ENCODE results near the gene DOCK3.
"Not testable (repeated sequence)": the region's sequence is repeated elsewhere in the genome, so short reads cannot be mapped to it uniquely, and the experiment has no call there.

The DOCK3 gene

GRCh38 chr3:50786631-50787030, 111.9 kb downstream of the DOCK3 start:
- DNase-seq: no peak
- Histone ChIP-seq H3K36me3 (no peaks in the 10 kb centered on the region), H3K27me3 (no peaks in the 10 kb centered on the region), H3K4me3 (ENCODE audit: low read depth, low read length) (no peak overlapping the region), H3K9me3 (no peaks in the 10 kb centered on the region), H3K4me1 (no peaks in the 10 kb centered on the region)
- TF ChIP-seq, protein P1, sequence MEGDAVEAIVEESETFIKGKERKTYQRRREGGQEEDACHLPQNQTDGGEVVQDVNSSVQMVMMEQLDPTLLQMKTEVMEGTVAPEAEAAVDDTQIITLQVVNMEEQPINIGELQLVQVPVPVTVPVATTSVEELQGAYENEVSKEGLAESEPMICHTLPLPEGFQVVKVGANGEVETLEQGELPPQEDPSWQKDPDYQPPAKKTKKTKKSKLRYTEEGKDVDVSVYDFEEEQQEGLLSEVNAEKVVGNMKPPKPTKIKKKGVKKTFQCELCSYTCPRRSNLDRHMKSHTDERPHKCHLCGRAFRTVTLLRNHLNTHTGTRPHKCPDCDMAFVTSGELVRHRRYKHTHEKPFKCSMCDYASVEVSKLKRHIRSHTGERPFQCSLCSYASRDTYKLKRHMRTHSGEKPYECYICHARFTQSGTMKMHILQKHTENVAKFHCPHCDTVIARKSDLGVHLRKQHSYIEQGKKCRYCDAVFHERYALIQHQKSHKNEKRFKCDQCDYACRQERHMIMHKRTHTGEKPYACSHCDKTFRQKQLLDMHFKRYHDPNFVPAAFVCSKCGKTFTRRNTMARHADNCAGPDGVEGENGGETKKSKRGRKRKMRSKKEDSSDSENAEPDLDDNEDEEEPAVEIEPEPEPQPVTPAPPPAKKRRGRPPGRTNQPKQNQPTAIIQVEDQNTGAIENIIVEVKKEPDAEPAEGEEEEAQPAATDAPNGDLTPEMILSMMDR (IDR thresholded peaks at IDR 0.05; ENCODE audit: low read depth, low read length): no peak

DNA sequence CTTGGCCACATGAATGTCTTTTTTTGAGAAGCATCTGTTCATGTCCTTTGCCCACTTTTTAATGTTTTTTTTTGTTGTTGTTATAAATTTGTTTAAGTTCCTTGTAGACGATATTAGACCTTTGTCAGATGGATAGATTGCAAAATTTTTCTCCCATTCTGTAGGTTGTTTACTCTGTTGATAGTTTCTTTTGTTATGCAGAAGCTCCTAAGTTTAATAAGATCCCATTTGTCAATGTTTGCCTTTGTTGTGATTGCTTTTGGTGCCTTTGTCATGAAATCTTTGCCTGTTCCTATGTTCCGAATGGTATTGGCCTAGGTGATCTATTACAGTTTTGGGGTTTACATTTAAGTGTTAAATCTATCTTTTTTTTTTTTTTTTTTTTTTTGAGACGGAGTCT, 116.2 kb downstream of the DOCK3 start:
- DNase-seq; H3K36me3 ChIP-seq; H3K27me3 ChIP-seq; H3K9me3 ChIP-seq; H3K4me1 ChIP-seq; H3K4me3 ChIP-seq (ENCODE audit: low read depth, low read length): not testable (repeated sequence)

DNA sequence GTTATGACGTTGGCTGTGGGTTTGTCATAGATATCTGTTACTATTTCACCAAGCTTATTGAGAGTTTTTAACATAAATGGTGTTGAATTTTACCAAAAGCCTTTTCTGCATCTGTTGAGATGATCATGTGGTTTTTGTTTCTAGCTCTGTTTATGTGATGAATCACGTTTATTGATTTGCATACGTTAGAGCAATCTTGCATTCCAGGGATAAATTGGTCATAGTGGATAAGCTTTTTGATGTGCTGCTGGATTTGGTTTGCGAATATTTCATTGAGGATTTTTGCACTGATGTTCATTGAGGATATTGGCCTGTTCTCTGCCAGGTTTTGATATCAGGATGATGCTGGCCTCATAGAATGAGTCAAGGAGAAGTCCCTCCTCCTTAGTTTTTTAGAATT, 117.8 kb downstream of the DOCK3 start:
- H3K4me1 ChIP-seq: no peaks in the 10 kb centered on the region
- no peaks in the 10 kb centered on the region for H3K36me3 ChIP-seq
- TF ChIP-seq, protein P1 (IDR thresholded peaks at IDR 0.05; ENCODE audit: low read depth, low read length): no peak
- no peaks in the 10 kb centered on the region for H3K9me3 ChIP-seq
- no peak for DNase-seq
- H3K4me3 ChIP-seq (ENCODE audit: low read depth, low read length): no peak overlapping the region
- H3K27me3 ChIP-seq: 0 out of 2 replicates have a peak, but pooled peaks cover 3% of the 10 kb centered on the region

- H3K27me3 ChIP-seq; H3K9me3 ChIP-seq; H3K4me1 ChIP-seq; DNase-seq; H3K36me3 ChIP-seq; H3K4me3 ChIP-seq (ENCODE audit: low read depth, low read length): not testable (repeated sequence)
These were observed 129.1 kb downstream of the DOCK3 start for GRCh38 chr3:50803805-50804204.

DNA sequence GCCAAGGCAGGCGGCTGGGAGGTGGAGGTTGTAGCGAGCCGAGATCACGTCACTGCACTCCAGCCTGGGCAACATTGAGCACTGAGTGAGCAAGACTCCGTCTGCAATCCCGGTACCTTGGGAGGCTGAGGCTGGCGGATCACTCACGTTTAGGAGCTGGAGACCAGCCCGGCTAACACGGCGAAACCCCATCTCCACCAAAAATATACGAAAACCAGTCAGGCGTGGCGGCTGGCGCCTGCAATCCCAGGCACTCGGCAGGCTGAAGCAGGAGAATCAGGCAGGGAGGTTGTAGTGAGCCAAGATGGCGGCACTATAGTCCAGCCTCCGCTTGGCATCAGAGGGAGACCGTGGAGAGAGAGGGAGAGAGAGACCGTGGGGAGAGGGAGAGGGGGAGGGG, 129.6 kb downstream of the DOCK3 start:
- H3K4me3 ChIP-seq (ENCODE audit: low read depth, low read length); H3K27me3 ChIP-seq; DNase-seq; H3K4me1 ChIP-seq; H3K9me3 ChIP-seq; H3K36me3 ChIP-seq: not testable (repeated sequence)

DNA sequence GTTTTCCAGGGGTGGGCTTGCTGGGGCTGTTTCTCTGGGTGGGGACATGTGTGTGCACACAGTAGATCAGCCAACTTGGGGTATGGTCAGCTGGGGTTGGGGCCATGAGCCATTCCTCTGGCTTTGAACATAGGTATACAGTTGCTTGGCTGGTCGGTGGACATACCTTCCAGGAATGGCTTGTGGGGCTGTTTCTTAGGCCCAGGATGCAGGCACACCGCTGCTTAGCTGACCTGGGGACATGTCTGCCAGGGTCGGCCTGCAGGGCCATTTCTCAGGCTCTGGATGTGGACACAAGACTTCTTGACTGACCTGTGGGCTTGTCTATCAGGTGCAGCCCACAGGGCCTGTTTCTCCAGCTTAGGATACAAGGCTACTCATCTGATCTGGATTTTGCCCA, 130.6 kb downstream of the DOCK3 start:
- H3K9me3 ChIP-seq: no peaks in the 10 kb centered on the region
- no peaks in the 10 kb centered on the region for H3K36me3 ChIP-seq
- TF ChIP-seq, protein P1 (IDR thresholded peaks at IDR 0.05; ENCODE audit: low read depth, low read length): no peak
- no peaks in the 10 kb centered on the region for H3K27me3 ChIP-seq
- no peaks in the 10 kb centered on the region for H3K4me1 ChIP-seq
- no peak for DNase-seq
- no peak overlapping the region for H3K4me3 ChIP-seq (ENCODE audit: low read depth, low read length)

DNA sequence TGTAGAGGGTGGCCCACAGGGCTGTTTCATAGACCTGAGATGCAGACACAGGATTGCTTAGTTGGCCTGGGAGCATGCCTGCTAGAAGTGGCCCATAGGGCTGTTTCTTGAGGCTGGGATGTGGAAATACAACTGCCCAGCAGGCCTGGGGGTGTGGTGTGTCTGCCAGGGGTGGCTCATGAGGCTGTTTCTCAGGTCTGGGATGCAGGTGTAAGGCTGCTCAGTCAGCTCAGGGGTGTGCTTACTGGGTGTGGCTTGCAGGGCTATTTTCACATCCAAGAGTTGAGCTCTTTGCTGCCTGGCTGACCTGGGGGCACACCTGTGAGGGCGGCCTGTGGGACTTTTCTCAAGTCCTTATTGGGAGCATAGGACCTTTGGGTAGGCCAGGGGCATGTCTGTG, 131.3 kb downstream of the DOCK3 start:
- Histone ChIP-seq H3K9me3 (no peaks in the 10 kb centered on the region), H3K4me1 (no peaks in the 10 kb centered on the region), H3K36me3 (no peaks in the 10 kb centered on the region), H3K27me3 (no peaks in the 10 kb centered on the region), H3K4me3 (ENCODE audit: low read depth, low read length) (no peak overlapping the region)
- TF ChIP-seq, protein P1 (IDR thresholded peaks at IDR 0.05; ENCODE audit: low read depth, low read length): no peak
- DNase-seq: no peak

- DNase-seq: no peak
- no peaks in the 10 kb centered on the region for H3K9me3 ChIP-seq
- no peaks in the 10 kb centered on the region for H3K4me1 ChIP-seq
- TF ChIP-seq, protein P1 (IDR thresholded peaks at IDR 0.05; ENCODE audit: low read depth, low read length): no peak
- H3K4me3 ChIP-seq (ENCODE audit: low read depth, low read length): no peak overlapping the region
- H3K36me3 ChIP-seq: no peaks in the 10 kb centered on the region
- no peaks in the 10 kb centered on the region for H3K27me3 ChIP-seq
These were observed 132.1 kb downstream of the DOCK3 start for GRCh38 chr3:50806806-50807205.
